Caco-2 (cell line): ENCODE results near the gene CIC. TPM values are rescaled to one million over a fixed set of nuclear protein-coding genes. Genes with fewer than 3 reads are reported as not detected.

Source experiments
- BruUV-seq: library from RNA; stranded (reverse); fragments of 400-500 nt; replicated peaks from 2 replicates; lab custom pipeline; 2021; lab: Mats Ljungman, UMichigan
- CTCF ChIA-PET: fragments of 300-600 bp; sonication (Branson Sonifier 250); formaldehyde crosslinking; loops from one replicate; lab custom pipeline; 2022; ENCODE audit warnings: antibody characterized with exemption; lab: Charles Lee
- POLR2A ChIA-PET: fragments of 300-600 bp; sonication (Branson Sonifier 250); formaldehyde crosslinking; loops from one replicate; lab custom pipeline; 2022; ENCODE audit warnings: antibody characterized with exemption; lab: Charles Lee
- DNase-seq, 2 experiments: peaks; one replicate each; pipeline versions ENCODE4 v3.0.0 to v3.0.0-alpha.2; 2020 to 2022
- H3K27me3 ChIP-seq: replicated peaks from 2 replicates; pipeline ENCODE4 v1.6.0; 2011; ENCODE audit warnings: low read length; ENCODE audit not compliant: control insufficient read depth, insufficient read depth
- H3K36me3 ChIP-seq: 2 replicates; pipeline ENCODE4 v1.5.1; 2011; ENCODE audit warnings: low read length; ENCODE audit not compliant: control insufficient read depth, insufficient read depth
- H3K4me1 ChIP-seq: fragments of 250-450 bp; sonication (Bioruptor Pico); 2 replicates; pipeline ENCODE4 v1.5.1; 2020; ENCODE audit warnings: mild to moderate bottlenecking
- H3K4me3 ChIP-seq: 2 replicates; pipeline ENCODE4 v1.5.1; 2011; ENCODE audit warnings: low read depth, mild to moderate bottlenecking, control low read depth, low read length
- H3K9me3 ChIP-seq: fragments of 250-450 bp; sonication (Bioruptor Pico); 2 replicates; pipeline ENCODE4 v1.5.1; 2020; ENCODE audit warnings: mild to moderate bottlenecking, moderate library complexity
- H3K27ac Mint-ChIP-seq: one replicate; pipeline ENCODE4 v1.8.0; 2022; ENCODE audit warnings: mixed read lengths; ENCODE audit not compliant: unreplicated experiment
- H3K27me3 Mint-ChIP-seq: one replicate; pipeline ENCODE4 v1.8.0; 2022; ENCODE audit warnings: mixed read lengths; ENCODE audit not compliant: insufficient read depth, unreplicated experiment
- H3K36me3 Mint-ChIP-seq: one replicate; pipeline ENCODE4 v1.8.0; 2022; ENCODE audit warnings: mild to moderate bottlenecking, mixed read lengths; ENCODE audit not compliant: insufficient read depth, unreplicated experiment
- H3K4me1 Mint-ChIP-seq: one replicate; pipeline ENCODE4 v1.8.0; 2022; ENCODE audit warnings: low read depth, mixed read lengths; ENCODE audit not compliant: unreplicated experiment
- H3K4me3 Mint-ChIP-seq: one replicate; pipeline ENCODE4 v1.8.0; 2022; ENCODE audit warnings: mild to moderate bottlenecking, moderate library complexity, mixed read lengths; ENCODE audit not compliant: unreplicated experiment
- H3K9me3 Mint-ChIP-seq: one replicate; pipeline ENCODE4 v1.8.0; 2022; ENCODE audit warnings: mixed read lengths; ENCODE audit not compliant: unreplicated experiment
- CTCF ChIP-seq, 2 experiments: fragments of 200-600 bp in 1 of 2; IDR thresholded peaks; 1 replicate in 1 of 2; 2 replicates in 1 of 2; pipeline versions ENCODE4 v1.5.1 to v1.8.0; 2011 to 2022; ENCODE audit warnings: antibody characterized with exemption in 1 of 2, control low read depth in 1 of 2, inconsistent platforms in 1 of 2, low read depth in 1 of 2, low read length in 1 of 2, mild to moderate bottlenecking in 1 of 2, moderate library complexity in 1 of 2; ENCODE audit not compliant: insufficient read depth in 1 of 2, severe bottlenecking in 1 of 2, unreplicated experiment in 1 of 2
- intact Hi-C: fragments of 100-400 bp; cut with micrococcal nuclease; formaldehyde crosslinking; loops from one replicate; pipeline ENCODE4 v1.10.0; 2022; ENCODE audit not compliant: unreplicated experiment
- total RNA-seq: library from RNA; stranded (reverse); gene quantifications from 2 replicates; pipeline ENCODE4 v1.2.3, GENCODE V29; 2022

The CIC gene
- total RNA-seq, 1 experiment from 2014 or later, result 47.8 TPM

- H3K9me3 Mint-ChIP-seq, result no peaks in the 10 kb centered on the region
- H3K4me1 Mint-ChIP-seq, result peaks cover 16% of the 10 kb centered on the region
- Histone ChIP-seq H3K4me1 (peaks cover 9% of the 10 kb centered on the region; the same call in 1 of the 2 replicates), H3K4me3 (no peak overlapping the region), H3K9me3 (no peaks in the 10 kb centered on the region), H3K36me3 (no peaks in the 10 kb centered on the region), H3K27me3 (no peaks in the 10 kb centered on the region)
- TF ChIP-seq CTCF (IDR thresholded peaks at IDR 0.05; ENCODE audit: insufficient read depth in 1 of 2, low read depth in 1 of 2, low read length in 1 of 2, severe bottlenecking in 1 of 2, unreplicated experiment in 1 of 2), result no peak
- DNase-seq, result no peak
- H3K36me3 Mint-ChIP-seq, result peaks cover 15% of the 10 kb centered on the region
- H3K4me3 Mint-ChIP-seq, result no peak overlapping the region
- CTCF ChIA-PET, result no interaction called here
- intact Hi-C loops, result no loop called here
- BruUV-seq, result no TSS peak
- POLR2A ChIA-PET, result no interaction called here
- no peak overlapping the region for H3K27ac Mint-ChIP-seq
- H3K27me3 Mint-ChIP-seq, result no peaks in the 10 kb centered on the region
Observed at GRCh38 chr19:42275517-42275916, 6.5 kb downstream of the CIC start.

- Histone ChIP-seq H3K27me3 (no peaks in the 10 kb centered on the region), H3K4me1 (peaks cover 10% of the 10 kb centered on the region), H3K9me3 (no peaks in the 10 kb centered on the region), H3K36me3 (no peaks in the 10 kb centered on the region), H3K4me3 (no peak overlapping the region)
- no peak for TF ChIP-seq CTCF (IDR thresholded peaks at IDR 0.05; ENCODE audit: insufficient read depth in 1 of 2, low read depth in 1 of 2, low read length in 1 of 2, severe bottlenecking in 1 of 2, unreplicated experiment in 1 of 2)
- peaks cover 15% of the 10 kb centered on the region for H3K36me3 Mint-ChIP-seq
- BruUV-seq, result no TSS peak
- intact Hi-C loops, result no loop called here
- POLR2A ChIA-PET, result no interaction called here
- H3K9me3 Mint-ChIP-seq, result no peaks in the 10 kb centered on the region
- H3K4me3 Mint-ChIP-seq, result no peak overlapping the region
- H3K27ac Mint-ChIP-seq, result no peak overlapping the region
- H3K27me3 Mint-ChIP-seq, result no peaks in the 10 kb centered on the region
- H3K4me1 Mint-ChIP-seq, result peaks cover 16% of the 10 kb centered on the region
- no peak for DNase-seq
- CTCF ChIA-PET, result no interaction called here
Observed at GRCh38 chr19:42276284-42276683, 7.2 kb downstream of the CIC start.

GRCh38 chr19:42276821-42277220, 7.8 kb downstream of the CIC start:
- Mint-ChIP-seq H3K27me3 (no peaks in the 10 kb centered on the region), H3K4me1 (peaks cover 21% of the 10 kb centered on the region), H3K4me3 (no peak overlapping the region), H3K27ac (no peak overlapping the region), H3K9me3 (no peaks in the 10 kb centered on the region), H3K36me3 (peaks cover 19% of the 10 kb centered on the region)
- H3K4me3 ChIP-seq, result no peak overlapping the region
- H3K4me1 ChIP-seq, result peaks cover 15% of the 10 kb centered on the region
- no peak for DNase-seq
- no peaks in the 10 kb centered on the region for H3K36me3 ChIP-seq
- H3K9me3 ChIP-seq, result no peaks in the 10 kb centered on the region
- BruUV-seq, result no TSS peak
- TF ChIP-seq CTCF (IDR thresholded peaks at IDR 0.05; ENCODE audit: insufficient read depth in 1 of 2, low read depth in 1 of 2, low read length in 1 of 2, severe bottlenecking in 1 of 2, unreplicated experiment in 1 of 2), result no peak
- H3K27me3 ChIP-seq, result no peaks in the 10 kb centered on the region
- ChIA-PET CTCF (no interaction called here), POLR2A (no interaction called here)
- intact Hi-C loops, result no loop called here
